Smooth muscle cell (in vitro differentiated cells): Measurements from ENCODE around the gene HOXC11. TPM values are rescaled to one million over a fixed set of nuclear protein-coding genes. Genes with fewer than 3 reads are reported as not detected.

Source experiments
- DNase-seq: peaks from one replicate; lab custom pipeline; 2025; ENCODE audit not compliant: unreplicated experiment; lab: John Stamatoyannopoulos, UW
- H2AFZ ChIP-seq: fragments of 200-600 bp; sonication (generic); 2 replicates; pipeline ENCODE4 v1.6.0; 2016; ENCODE audit warnings: antibody characterized with exemption, low read depth, mild to moderate bottlenecking
- H3F3A ChIP-seq: fragments of 200-600 bp; sonication (generic); 2 replicates; pipeline ENCODE4 v1.6.0; 2017; ENCODE audit warnings: antibody characterized with exemption, low read depth
- H3K27ac ChIP-seq: fragments of 200-600 bp; sonication (generic); 2 replicates; pipeline ENCODE4 v1.5.1; 2016; ENCODE audit warnings: low read depth, mild to moderate bottlenecking
- H3K27me3 ChIP-seq: fragments of 200-600 bp; sonication (generic); 2 replicates; pipeline ENCODE4 v1.6.1; 2016; ENCODE audit warnings: low read depth, mild to moderate bottlenecking
- H3K36me3 ChIP-seq: fragments of 200-600 bp; sonication (generic); 2 replicates; pipeline ENCODE4 v1.5.1; 2016; ENCODE audit warnings: low read depth
- H3K4me1 ChIP-seq: fragments of 200-600 bp; sonication (generic); 2 replicates; pipeline ENCODE4 v1.5.1; 2016; ENCODE audit warnings: low read depth
- H3K4me2 ChIP-seq: fragments of 200-600 bp; sonication (generic); 2 replicates; pipeline ENCODE4 v1.6.0; 2016; ENCODE audit warnings: mild to moderate bottlenecking
- H3K4me3 ChIP-seq: fragments of 200-600 bp; sonication (generic); 2 replicates; pipeline ENCODE4 v1.5.1; 2016; ENCODE audit warnings: mild to moderate bottlenecking
- H3K79me2 ChIP-seq: fragments of 200-600 bp; sonication (generic); 2 replicates; pipeline ENCODE4 v1.6.0; 2016; ENCODE audit warnings: low read depth, mild to moderate bottlenecking
- H3K9ac ChIP-seq: fragments of 200-600 bp; sonication (generic); 2 replicates; pipeline ENCODE4 v1.6.0; 2016; ENCODE audit warnings: low read depth
- H3K9me3 ChIP-seq: fragments of 200-600 bp; sonication (generic); replicated peaks from 2 replicates; pipeline ENCODE4 v1.5.1; 2016; ENCODE audit warnings: low read depth
- H4K20me1 ChIP-seq: fragments of 200-600 bp; sonication (generic); 2 replicates; pipeline ENCODE4 v1.6.0; 2016; ENCODE audit warnings: low read depth
- whole genome bisulfite sequencing: methylation state at CpG from one replicate; pipeline ENCODE4 v1.1.7; 2016; ENCODE audit warnings: low lambda C conversion rate; 5-methylcytosine and 5-hydroxymethylcytosine counted together
- polyA plus RNA-seq: library from polyadenylated mRNA; unstranded; fragments of >200 nt; fragmentation: Nextera tagmentation; extraction: Ambion mirVana; gene quantifications from 2 replicates; pipeline ENCODE4 v1.2.1, GENCODE V29; 2016
- total RNA-seq: library from RNA; depleted of rRNA; stranded (reverse); fragments of >200 nt; gene quantifications from 2 replicates; pipeline ENCODE4 v1.2.3, GENCODE V29; 2014
- TF ChIP-seq, protein P1 (sequence below): fragments of 200-600 bp; sonication (generic); IDR thresholded peaks from 2 replicates; pipeline ENCODE4 v1.5.1; 2017; ENCODE audit warnings: borderline replicate concordance, mild to moderate bottlenecking, antibody characterized with exemption; ENCODE audit not compliant: insufficient read depth, poor library complexity, severe bottlenecking

Gene HOXC11
- total and polyA plus RNA-seq, 2 experiments from 2014 or later: 0.23 to 0.27 TPM

GRCh38 chr12:54020591-54021405 is 47.9 kb downstream of the HOXC11 start:
- Histone ChIP-seq H3K4me3 (peak overlapping the region; percentile 42), H3K9me3 (no peaks in the 10 kb centered on the region), H3F3A (no peaks in the 10 kb centered on the region), H3K36me3 (no peaks in the 10 kb centered on the region), H3K79me2 (peaks cover 36% of the 10 kb centered on the region), H3K27ac (peak overlapping the region; percentile 87), H3K9ac (no peak overlapping the region), H3K27me3 (peaks cover 90% of the 10 kb centered on the region), H3K4me2 (peak overlapping the region; percentile 82), H4K20me1 (no peaks in the 10 kb centered on the region), H3K4me1 (peaks cover 6% of the 10 kb centered on the region), H2AFZ (no peak overlapping the region)
- no peak for DNase-seq
- TF ChIP-seq, protein P1, sequence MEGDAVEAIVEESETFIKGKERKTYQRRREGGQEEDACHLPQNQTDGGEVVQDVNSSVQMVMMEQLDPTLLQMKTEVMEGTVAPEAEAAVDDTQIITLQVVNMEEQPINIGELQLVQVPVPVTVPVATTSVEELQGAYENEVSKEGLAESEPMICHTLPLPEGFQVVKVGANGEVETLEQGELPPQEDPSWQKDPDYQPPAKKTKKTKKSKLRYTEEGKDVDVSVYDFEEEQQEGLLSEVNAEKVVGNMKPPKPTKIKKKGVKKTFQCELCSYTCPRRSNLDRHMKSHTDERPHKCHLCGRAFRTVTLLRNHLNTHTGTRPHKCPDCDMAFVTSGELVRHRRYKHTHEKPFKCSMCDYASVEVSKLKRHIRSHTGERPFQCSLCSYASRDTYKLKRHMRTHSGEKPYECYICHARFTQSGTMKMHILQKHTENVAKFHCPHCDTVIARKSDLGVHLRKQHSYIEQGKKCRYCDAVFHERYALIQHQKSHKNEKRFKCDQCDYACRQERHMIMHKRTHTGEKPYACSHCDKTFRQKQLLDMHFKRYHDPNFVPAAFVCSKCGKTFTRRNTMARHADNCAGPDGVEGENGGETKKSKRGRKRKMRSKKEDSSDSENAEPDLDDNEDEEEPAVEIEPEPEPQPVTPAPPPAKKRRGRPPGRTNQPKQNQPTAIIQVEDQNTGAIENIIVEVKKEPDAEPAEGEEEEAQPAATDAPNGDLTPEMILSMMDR: no peak
- WGBS: 37% methylated on average over 23 of the region's 23 CpGs

- no peak overlapping the region for H2AFZ ChIP-seq
- TF ChIP-seq, protein P1: peak; percentile 11
- 10% methylated on average over 16 of the region's 16 CpGs for WGBS
- no peak overlapping the region for H3K9ac ChIP-seq
- no peaks in the 10 kb centered on the region for H3K9me3 ChIP-seq
- no peaks in the 10 kb centered on the region for H3K36me3 ChIP-seq
- H3K27me3 ChIP-seq: peaks cover 90% of the 10 kb centered on the region
- no peaks in the 10 kb centered on the region for H4K20me1 ChIP-seq
- H3K27ac ChIP-seq: peak overlapping the region; percentile 87
- H3K4me2 ChIP-seq: peak overlapping the region; percentile 82
- H3K4me1 ChIP-seq: peaks cover 6% of the 10 kb centered on the region
- H3K4me3 ChIP-seq: peak overlapping the region; percentile 42
- H3K79me2 ChIP-seq: peaks cover 42% of the 10 kb centered on the region
- no peaks in the 10 kb centered on the region for H3F3A ChIP-seq
- DNase-seq: no peak
Observed at GRCh38 chr12:54021432-54022013, 48.6 kb downstream of the HOXC11 start.

- Histone ChIP-seq H3K27ac (no peak overlapping the region), H3K4me1 (peaks cover 6% of the 10 kb centered on the region), H3K36me3 (no peaks in the 10 kb centered on the region), H2AFZ (no peak overlapping the region), H3K4me2 (peak overlapping the region; percentile 37), H3F3A (no peaks in the 10 kb centered on the region), H4K20me1 (no peaks in the 10 kb centered on the region), H3K9ac (no peak overlapping the region), H3K4me3 (no peak overlapping the region), H3K27me3 (peaks cover 97% of the 10 kb centered on the region), H3K9me3 (no peaks in the 10 kb centered on the region), H3K79me2 (peaks cover 43% of the 10 kb centered on the region)
- 30% methylated on average over 8 of the region's 8 CpGs for WGBS
- no peak for DNase-seq
- TF ChIP-seq, protein P1: no peak
Observed at GRCh38 chr12:54022960-54023884, 50.3 kb downstream of the HOXC11 start.
